Neural cell (in vitro differentiated cells): Measurements from ENCODE around the gene ATXN2. TPM values are rescaled to one million over a fixed set of nuclear protein-coding genes. Genes with fewer than 3 reads are reported as not detected.
"Not testable (repeated sequence)": the region's sequence is repeated elsewhere in the genome, so short reads cannot be mapped to it uniquely, and the experiment has no call there.

Source experiments
- H2AFZ ChIP-seq: fragments of 200-600, 300-800 bp; sonication (generic), shearing (Covaris generic); 2 replicates; pipeline ENCODE4 v1.6.0; 2014; ENCODE audit warnings: low read depth, mild to moderate bottlenecking, antibody characterized with exemption, low read length, moderate library complexity
- H3F3A ChIP-seq: fragments of 200-600 bp; shearing (Covaris generic); 2 replicates; pipeline ENCODE4 v1.6.1; 2016; ENCODE audit warnings: mild to moderate bottlenecking, moderate library complexity, mixed read lengths, antibody characterized with exemption, low read length; ENCODE audit not compliant: insufficient read depth, poor library complexity, severe bottlenecking
- H3K27ac ChIP-seq: fragments of 200-600, 300-800 bp; sonication (generic), shearing (Covaris generic); 2 replicates; pipeline ENCODE4 v1.5.1; 2014; ENCODE audit warnings: mild to moderate bottlenecking, low read length, moderate library complexity
- H3K27me3 ChIP-seq: fragments of 300-800, 200-600 bp; sonication (generic), shearing (Covaris generic); 2 replicates; pipeline ENCODE4 v1.6.0; 2014; ENCODE audit warnings: mild to moderate bottlenecking, low read depth, low read length, moderate library complexity; ENCODE audit not compliant: insufficient read depth
- H3K36me3 ChIP-seq: fragments of 300-800, 200-600 bp; sonication (generic), shearing (Covaris generic); 2 replicates; pipeline ENCODE4 v1.5.1; 2014; ENCODE audit warnings: mild to moderate bottlenecking, antibody characterized with exemption, low read length, moderate library complexity; ENCODE audit not compliant: insufficient read depth
- H3K4me2 ChIP-seq: fragments of 300-800, 200-600 bp; sonication (generic), shearing (Covaris generic); 2 replicates; pipeline ENCODE4 v1.6.0; 2014; ENCODE audit warnings: mild to moderate bottlenecking, low read length
- H3K4me3 ChIP-seq: fragments of 300-800, 200-600 bp; sonication (generic), shearing (Covaris generic); 2 replicates; pipeline ENCODE4 v1.5.1; 2014; ENCODE audit warnings: mild to moderate bottlenecking, low read length, moderate library complexity
- H3K79me2 ChIP-seq: fragments of 200-600 bp; shearing (Covaris generic); replicated peaks from 2 replicates; pipeline ENCODE4 v1.6.0; 2014; ENCODE audit warnings: mild to moderate bottlenecking, low read length, moderate library complexity; ENCODE audit not compliant: insufficient read depth
- H3K9ac ChIP-seq: fragments of 300-800, 200-600 bp; sonication (generic), shearing (Covaris generic); 2 replicates; pipeline ENCODE4 v1.6.1; 2016; ENCODE audit warnings: mild to moderate bottlenecking, low read length, mixed read lengths
- H3K9me2 ChIP-seq: fragments of 200-600 bp; shearing (Covaris generic); 2 replicates; pipeline ENCODE4 v1.6.1; 2016; ENCODE audit warnings: mild to moderate bottlenecking, low read length, mixed read lengths; ENCODE audit not compliant: insufficient read depth
- H3K9me3 ChIP-seq: fragments of 200-600, 300-800 bp; sonication (generic), shearing (Covaris generic); 2 replicates; pipeline ENCODE4 v1.6.1; 2016; ENCODE audit warnings: mild to moderate bottlenecking, mixed run types, low read length, moderate library complexity, mixed read lengths
- H4K20me1 ChIP-seq: fragments of 200-600 bp; shearing (Covaris generic); 2 replicates; pipeline ENCODE4 v1.6.1; 2016; ENCODE audit warnings: mild to moderate bottlenecking, mixed run types; ENCODE audit not compliant: insufficient read depth
- CTCF ChIP-seq: fragments of 450-650 bp; IDR thresholded peaks from 2 replicates; pipeline ENCODE4 v1.5.1; 2014; ENCODE audit warnings: antibody characterized with exemption, mild to moderate bottlenecking, moderate library complexity; ENCODE audit not compliant: poor library complexity, severe bottlenecking
- EP300 ChIP-seq: fragments of 450-650 bp; conservative IDR thresholded peaks from 2 replicates; pipeline ENCODE4 v1.6.1; 2014; ENCODE audit warnings: antibody characterized with exemption, mild to moderate bottlenecking, moderate library complexity; ENCODE audit not compliant: poor library complexity, severe bottlenecking
- EZH2 ChIP-seq: fragments of 200-600, 300-800 bp; shearing (Covaris generic), sonication (generic); IDR thresholded peaks from 2 replicates; pipeline ENCODE4 v1.6.1; 2014; ENCODE audit warnings: antibody characterized with exemption, low read length, borderline replicate concordance, mild to moderate bottlenecking; ENCODE audit not compliant: insufficient read depth, poor library complexity, severe bottlenecking
- MXI1 ChIP-seq: fragments of 450-650 bp; conservative IDR thresholded peaks from 2 replicates; pipeline ENCODE4 v1.6.1; 2014; ENCODE audit warnings: antibody characterized with exemption, mild to moderate bottlenecking; ENCODE audit not compliant: poor library complexity, severe bottlenecking
- POLR2AphosphoS5 ChIP-seq: IDR thresholded peaks from 2 replicates; pipeline ENCODE4 v1.6.1; 2012
- RAD21 ChIP-seq: fragments of 450-650 bp; conservative IDR thresholded peaks from 2 replicates; pipeline ENCODE4 v1.6.1; 2014; ENCODE audit warnings: antibody characterized with exemption, mild to moderate bottlenecking, moderate library complexity
- REST ChIP-seq: IDR thresholded peaks from 2 replicates; pipeline ENCODE4 v1.6.1; 2012; ENCODE audit warnings: borderline replicate concordance
- SMC3 ChIP-seq: fragments of 450-650 bp; conservative IDR thresholded peaks from 2 replicates; pipeline ENCODE4 v1.6.1; 2014; ENCODE audit warnings: antibody characterized with exemption, mild to moderate bottlenecking, moderate library complexity; ENCODE audit not compliant: poor library complexity
- TAF1 ChIP-seq: IDR thresholded peaks from 2 replicates; pipeline ENCODE4 v1.6.1; 2012; ENCODE audit warnings: low read depth
- polyA plus RNA-seq: library from polyadenylated mRNA; depleted of rRNA; stranded (reverse); fragments of >200 nt; gene quantifications from 2 replicates; pipeline ENCODE4 v1.2.3, GENCODE V29; 2014

ATXN2 gene
- polyA plus RNA-seq, 1 donor from 2014 or later: 12.6 TPM

DNA sequence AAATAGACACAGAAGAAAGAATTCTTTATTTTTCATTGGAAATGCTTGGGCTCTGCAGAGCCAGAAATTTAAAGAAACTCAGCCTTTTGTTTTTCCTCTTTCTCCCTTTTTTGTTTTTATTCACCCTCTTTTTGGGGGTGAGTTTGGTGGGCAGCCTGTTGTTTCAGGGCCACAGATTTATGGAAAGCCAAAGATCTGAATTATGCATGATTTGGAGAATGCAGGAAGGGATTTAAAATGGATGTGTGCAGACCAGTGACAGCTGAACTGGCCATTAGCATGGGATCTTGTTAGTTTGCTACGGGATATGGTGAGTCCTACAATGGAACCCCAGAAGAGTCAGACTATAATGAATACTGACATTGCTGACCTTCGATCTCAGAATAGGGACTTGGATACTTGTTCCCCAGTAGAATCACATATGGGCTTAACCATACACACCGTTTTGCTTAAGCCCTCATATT lies 7.7 kb upstream of the ATXN2 start:
- no peak overlapping the region for H3K9ac ChIP-seq
- no peaks in the 10 kb centered on the region for H3F3A ChIP-seq
- H4K20me1 ChIP-seq: no peaks in the 10 kb centered on the region
- H2AFZ ChIP-seq: no peak overlapping the region
- no peaks in the 10 kb centered on the region for H3K36me3 ChIP-seq
- H3K27me3 ChIP-seq: no peaks in the 10 kb centered on the region
- no peak overlapping the region for H3K27ac ChIP-seq
- H3K4me3 ChIP-seq: no peak overlapping the region
- H3K79me2 ChIP-seq: no peaks in the 10 kb centered on the region
- H3K9me2 ChIP-seq: no peaks in the 10 kb centered on the region
- no peak for TF ChIP-seq SMC3
- TF ChIP-seq MXI1: no peak
- TF ChIP-seq CTCF: no peak
- no peak for TF ChIP-seq RAD21
- TF ChIP-seq EZH2: no peak
- no peak for TF ChIP-seq POLR2AphosphoS5
- no peak for TF ChIP-seq EP300
- no peak for TF ChIP-seq TAF1
- no peak for TF ChIP-seq REST
- H3K4me2 ChIP-seq: no peak overlapping the region
- H3K9me3 ChIP-seq: no peaks in the 10 kb centered on the region

- Histone ChIP-seq H2AFZ (no peak overlapping the region), H3F3A (no peaks in the 10 kb centered on the region), H3K9me2 (no peaks in the 10 kb centered on the region), H3K36me3 (no peaks in the 10 kb centered on the region), H3K79me2 (no peaks in the 10 kb centered on the region), H3K9ac (no peak overlapping the region), H3K4me3 (no peak overlapping the region), H3K27me3 (no peaks in the 10 kb centered on the region), H4K20me1 (no peaks in the 10 kb centered on the region), H3K9me3 (no peaks in the 10 kb centered on the region), H3K4me2 (no peak overlapping the region), H3K27ac (no peak overlapping the region)
- TF ChIP-seq REST (no peak), CTCF (no peak), MXI1 (no peak), POLR2AphosphoS5 (no peak), SMC3 (no peak), TAF1 (no peak), EP300 (no peak), RAD21 (no peak), EZH2 (no peak)
Measured at GRCh38 chr12:111605911-111606766, 7.0 kb upstream of the ATXN2 start.

DNA sequence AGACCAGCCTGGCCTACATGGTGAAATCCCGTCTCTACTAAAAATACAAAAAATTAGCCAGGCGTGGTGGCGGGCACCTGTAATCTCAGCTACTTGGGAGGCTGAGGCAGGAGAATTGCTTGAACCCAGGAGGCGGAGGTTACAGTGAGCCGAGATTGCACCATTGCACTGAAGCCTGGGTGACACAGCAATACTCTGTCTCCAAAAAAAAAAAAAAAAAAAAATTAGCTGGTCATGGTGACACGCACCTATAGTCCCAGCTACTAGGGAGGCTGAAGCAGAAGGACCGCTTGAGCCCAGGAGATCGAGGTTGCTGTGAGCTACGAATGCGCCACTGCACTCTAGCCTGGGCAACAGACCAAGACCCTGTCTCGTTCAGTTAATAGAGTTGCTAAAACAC lies 3.7 kb upstream of the ATXN2 start:
- not testable (repeated sequence) for H3K79me2 ChIP-seq, H4K20me1 ChIP-seq, H2AFZ ChIP-seq, H3K9ac ChIP-seq, H3F3A ChIP-seq, H3K9me3 ChIP-seq, H3K27ac ChIP-seq, H3K4me3 ChIP-seq, H3K36me3 ChIP-seq, H3K4me2 ChIP-seq, H3K27me3 ChIP-seq, H3K9me2 ChIP-seq
